ENCODE measurements around the gene MBD5. TPM values are rescaled to one million over a fixed set of nuclear protein-coding genes. Genes with fewer than 3 reads are reported as not detected.
A peak's percentile ranks its signal among the peaks of the same experiment; 100 is the strongest.

Gene MBD5
- total RNA-seq, 2 donors from 2014 or later: 25.5 to 27.6 TPM

DNA sequence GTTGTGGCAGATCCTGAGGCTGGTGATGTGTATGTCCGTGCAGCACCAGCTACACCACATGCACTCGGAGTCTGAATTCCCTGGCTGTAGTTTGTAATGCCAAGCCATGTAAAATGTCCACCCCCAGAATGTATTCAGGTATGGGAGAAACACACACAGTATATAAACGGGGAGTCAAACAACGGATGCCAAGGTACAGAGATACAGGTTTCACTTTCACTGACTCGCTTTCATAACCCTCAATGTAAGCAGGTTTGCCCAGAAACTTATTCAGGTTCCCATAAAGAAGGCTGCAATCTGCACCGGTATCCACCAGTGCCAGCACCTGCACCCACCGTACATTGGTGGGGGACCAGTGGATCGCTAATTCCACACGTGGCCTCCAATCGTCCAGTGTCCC lies 237.2 kb downstream of the MBD5 start:
- intact Hi-C loops (cut with DNase I): no loop called here
- DNase-seq (no peak), ATAC-seq (no peak)

DNA sequence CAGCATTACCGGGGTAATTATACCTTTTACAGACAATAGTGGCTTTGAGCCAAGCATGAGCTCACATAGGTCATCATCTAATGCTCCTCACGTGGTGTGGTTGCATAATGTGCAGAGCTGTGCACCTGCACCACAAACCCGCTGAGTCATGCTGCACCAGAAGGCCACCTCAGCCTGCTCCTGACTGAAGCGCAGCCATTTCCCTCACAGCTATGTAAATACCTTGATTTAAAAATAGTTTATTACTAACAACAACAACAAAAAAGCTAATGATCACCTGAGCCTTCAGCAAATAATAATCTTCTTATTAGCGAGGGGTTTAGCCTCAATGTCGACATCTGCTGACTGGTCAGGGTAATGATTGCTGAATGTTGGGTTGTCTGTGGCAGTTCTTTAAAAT lies 238.8 kb downstream of the MBD5 start:
- no peak for ATAC-seq
- intact Hi-C loops (cut with DNase I): no loop called here
- no peak for DNase-seq

DNA sequence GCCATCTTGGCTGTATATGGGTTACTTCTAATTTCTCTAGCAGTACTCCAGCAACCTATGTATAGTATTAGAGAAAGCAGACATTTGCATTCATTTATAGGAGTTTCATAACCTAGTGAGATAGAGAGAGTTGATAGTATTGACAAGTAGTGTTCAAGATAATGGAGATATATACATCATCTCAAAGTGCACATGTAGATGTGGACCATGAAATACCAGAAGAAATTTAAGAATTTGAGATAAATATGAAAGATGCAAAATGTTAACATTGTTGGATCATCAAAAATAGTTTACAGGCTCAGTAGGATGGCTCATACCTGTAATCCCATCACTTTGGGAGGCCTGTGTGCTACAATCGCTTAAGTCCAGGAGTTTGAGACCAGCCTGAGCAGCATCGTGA lies 243.0 kb downstream of the MBD5 start:
- ATAC-seq: no peak
- intact Hi-C loops (cut with DNase I): no loop called here

DNA sequence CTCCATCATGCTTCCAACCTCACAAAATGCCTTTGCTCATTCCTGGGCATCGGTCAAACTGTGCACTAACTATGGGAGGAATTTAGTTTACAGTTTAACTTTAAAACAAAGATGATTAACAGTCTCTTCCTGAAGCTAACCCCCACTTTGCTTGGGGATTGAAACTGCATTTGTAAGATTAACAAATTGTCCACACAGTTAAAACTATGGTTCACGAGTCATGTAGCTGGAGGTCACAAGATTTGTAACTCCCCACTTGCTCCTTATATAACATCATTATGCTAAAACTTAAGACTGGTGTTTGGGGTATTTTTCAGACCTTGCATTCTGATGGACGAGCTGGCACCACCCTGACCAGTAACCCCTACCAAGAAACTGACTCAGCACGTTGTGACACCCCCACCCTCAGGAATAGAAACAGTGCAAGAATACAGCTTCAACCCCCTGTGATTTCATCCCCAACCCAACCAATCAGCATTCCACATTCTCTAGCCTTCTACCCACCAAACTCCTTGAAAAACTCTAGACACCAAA lies 252.3 kb downstream of the MBD5 start:
- DNase-seq (no peak), ATAC-seq (no peak)
- intact Hi-C loops (cut with DNase I): no loop called here

More for the DNA sequence above, 243.0 kb downstream of the MBD5 start:
- no peak for DNase-seq

DNA sequence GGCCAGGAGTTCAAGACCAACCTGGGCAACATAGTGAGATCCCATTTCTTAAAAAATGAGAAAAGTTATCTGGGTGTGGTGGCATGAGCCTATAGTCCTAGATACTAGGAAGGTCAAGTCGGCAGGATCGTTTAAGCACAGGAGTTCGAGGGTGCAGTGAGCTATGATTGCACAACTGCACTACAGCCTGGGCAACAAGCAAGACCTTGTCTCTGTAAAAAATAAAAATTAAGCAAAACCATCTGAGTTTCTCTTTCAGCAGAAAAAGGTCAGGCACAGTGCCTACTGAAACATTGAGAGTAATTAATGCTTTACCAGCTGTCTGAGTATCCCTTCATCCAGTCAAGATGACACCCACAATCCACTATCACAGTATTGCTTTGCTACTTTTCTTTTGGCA lies 258.3 kb downstream of the MBD5 start:
- intact Hi-C loops (cut with DNase I): no loop called here
- no peak for DNase-seq
- no peak for ATAC-seq

DNA sequence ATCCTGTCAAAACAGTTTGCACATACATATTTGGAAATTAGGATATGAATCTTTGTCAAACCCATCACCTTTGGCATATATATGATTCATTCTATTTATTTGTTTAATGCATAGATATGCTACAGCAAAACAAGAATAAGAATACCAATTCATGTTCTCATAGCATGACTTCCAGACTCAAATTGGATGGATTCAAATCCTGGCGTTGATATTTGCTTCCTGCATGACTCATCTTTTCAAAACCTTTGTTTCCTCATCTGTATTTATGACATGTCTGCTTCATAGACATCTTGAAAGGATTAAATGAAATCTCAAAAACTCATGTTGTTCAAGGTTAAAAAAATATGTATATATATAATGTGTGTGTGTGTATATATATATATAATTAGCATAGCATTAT lies 261.3 kb downstream of the MBD5 start:
- ATAC-seq (no peak), DNase-seq (no peak)
- intact Hi-C loops (cut with DNase I): no loop called here

DNA sequence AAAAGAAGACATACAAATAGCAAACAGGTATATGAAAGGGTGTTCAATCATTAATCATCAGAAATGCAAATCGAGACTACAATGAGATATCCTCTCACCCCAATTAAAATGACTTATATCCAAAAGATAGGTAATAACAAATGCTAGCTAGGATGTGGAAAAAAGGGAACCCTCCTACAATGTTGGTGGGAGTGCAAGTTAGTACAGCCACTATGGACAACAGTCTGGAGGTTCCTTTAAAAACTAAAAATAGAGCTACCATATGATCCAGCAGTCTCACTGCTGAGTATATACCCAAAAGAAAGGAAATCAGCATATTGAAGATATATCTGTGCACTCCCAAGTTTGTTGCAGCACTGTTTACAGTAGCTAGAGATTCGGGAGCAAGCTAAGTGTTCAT lies 271.5 kb downstream of the MBD5 start:
- intact Hi-C loops (cut with DNase I): no loop called here
- DNase-seq (no peak), ATAC-seq (no peak)

DNA sequence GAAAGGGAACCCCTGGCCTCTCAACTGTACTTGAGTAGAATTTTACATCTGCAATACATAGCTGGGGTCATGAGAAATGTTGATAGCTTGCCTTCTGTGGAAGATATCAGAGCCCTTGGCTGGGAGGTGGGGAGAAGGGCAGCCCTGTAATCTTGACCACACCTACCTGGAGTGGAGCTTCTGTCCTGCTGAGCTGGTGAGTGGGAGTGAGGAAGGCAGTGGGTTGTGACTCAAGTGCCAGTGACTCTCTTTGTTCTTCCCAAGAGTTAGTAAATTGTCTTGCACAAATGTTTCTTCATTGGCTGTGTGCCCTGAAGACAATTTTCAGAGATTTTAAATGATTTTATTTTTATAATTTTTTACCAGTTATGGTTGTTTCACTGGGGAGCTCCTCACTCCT lies 277.3 kb downstream of the MBD5 start:
- ATAC-seq: no peak
- intact Hi-C loops (cut with DNase I): no loop called here

DNA sequence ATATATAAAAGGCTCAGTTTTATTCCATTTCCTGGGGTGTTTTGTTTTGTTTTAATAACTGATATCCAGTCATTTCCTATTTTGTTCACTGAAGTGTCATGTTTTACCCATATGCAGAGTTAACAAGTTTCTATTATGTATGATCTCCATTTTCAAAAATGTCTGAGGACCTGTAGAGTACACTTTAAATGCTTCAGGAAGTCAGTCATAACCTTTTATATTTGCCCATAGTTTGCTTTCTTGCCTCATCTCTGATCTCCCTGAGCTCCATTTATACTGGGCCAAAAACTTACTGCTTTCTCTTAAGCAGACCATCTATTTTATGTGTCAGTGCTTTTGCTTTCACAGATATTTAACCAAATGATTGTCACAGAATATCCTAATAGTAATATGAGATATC lies 278.7 kb downstream of the MBD5 start:
- ATAC-seq: no peak

More for the DNA sequence above, 277.3 kb downstream of the MBD5 start:
- DNase-seq: no peak

DNA sequence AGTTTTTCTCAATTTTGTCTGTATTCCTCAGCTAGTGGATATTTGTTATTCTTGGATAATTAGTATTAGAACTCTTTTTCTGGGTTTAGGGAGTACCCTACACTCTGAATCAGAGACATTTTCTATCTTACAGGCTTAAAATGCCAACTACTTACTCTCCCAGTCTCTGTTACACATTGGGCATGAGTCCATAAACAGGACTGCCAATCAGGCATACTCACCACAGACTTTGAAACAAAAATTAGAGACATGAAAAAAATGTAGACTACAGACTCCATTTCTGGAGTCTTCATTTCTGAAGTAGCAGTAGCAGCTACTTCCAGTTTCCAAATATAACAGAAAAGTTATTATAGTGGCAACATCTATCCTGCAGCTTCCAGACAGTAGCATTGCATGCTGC lies 279.7 kb downstream of the MBD5 start:
- peak; percentile 15 to 80 for ATAC-seq
- intact Hi-C loops (cut with DNase I): no loop called here
- DNase-seq: no peak

More for the DNA sequence above, 278.7 kb downstream of the MBD5 start:
- no peak for DNase-seq
- intact Hi-C loops (cut with DNase I): no loop called here

DNA sequence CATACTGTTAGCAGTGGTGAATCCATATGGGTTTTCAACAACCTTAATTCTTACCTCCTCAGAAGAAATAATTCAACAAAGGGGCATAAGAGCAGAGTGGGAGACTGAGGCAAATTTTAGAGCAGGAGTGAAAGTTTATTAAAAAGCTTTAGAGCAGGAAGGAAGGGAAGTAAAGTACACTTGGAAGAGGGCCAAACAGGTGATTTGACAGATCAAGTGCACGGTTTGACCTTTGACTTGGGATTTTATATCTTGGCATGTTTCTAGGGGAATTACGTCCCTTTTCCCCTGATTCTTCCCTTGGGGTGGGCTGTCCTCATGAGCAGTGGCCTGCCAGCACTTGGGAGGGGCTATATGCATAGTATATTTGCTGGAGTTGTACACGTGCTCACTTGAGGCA lies 280.5 kb downstream of the MBD5 start:
- ATAC-seq (no peak), DNase-seq (no peak)
- intact Hi-C loops (cut with DNase I): no loop called here

DNA sequence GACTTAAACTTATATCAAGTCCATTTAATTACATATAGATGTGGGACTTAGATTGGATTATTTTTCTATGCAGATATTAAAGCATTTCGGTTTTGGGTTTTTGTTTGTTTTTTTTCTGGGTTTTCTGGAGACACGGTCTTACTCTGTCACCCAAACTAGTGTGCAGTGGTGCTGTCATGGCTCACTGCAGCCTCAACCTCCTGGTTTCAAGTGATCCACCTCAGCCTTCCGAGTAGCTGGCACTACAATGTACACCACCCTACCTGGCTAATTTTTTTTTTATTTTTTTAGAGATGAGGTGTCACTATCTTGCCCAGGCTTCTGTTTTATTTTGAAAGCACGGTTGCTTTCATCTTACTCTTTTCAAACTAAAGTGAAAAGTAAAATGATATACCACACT lies 281.6 kb downstream of the MBD5 start:
- intact Hi-C loops (cut with DNase I): no loop called here
- DNase-seq (no peak), ATAC-seq (no peak)

DNA sequence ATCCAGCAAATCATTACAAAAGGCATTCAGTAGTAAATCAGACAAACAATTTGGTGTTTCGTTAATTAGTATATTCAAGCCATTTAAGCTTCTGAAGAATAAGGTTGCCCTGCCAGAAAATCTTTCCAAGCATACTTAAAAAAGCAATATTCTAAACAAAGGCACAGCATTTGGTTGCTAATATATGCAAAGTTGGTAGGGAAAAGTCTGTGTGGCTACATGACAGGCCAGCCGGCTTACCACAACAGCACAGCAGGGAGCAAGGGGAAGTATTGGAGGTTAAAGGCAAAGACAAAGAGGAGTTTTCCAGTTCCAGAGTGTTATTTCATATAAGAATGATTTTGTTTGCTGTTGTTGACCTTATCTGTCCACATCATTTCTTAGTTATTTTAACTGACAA lies 282.3 kb downstream of the MBD5 start:
- DNase-seq: no peak
- intact Hi-C loops (cut with DNase I): no loop called here
- ATAC-seq: no peak

DNA sequence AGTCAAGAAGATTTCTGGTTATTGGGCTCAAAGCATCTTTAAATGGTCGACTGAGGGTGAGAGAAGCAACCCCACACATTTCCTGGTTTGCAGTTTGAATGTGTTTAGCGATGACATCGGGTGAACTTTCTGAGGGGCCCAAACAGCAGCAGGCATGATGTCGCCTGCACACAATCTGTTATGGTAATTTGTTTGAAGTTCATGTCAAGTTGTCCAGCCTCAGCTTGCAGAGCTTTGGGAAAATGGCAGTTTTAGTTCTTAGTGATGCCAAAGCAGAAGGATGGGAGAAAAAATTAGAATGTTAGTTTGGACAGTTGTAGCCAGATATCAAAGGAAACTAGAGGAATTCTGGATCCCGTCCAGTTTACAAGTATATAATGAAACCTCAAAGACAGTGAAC lies 284.6 kb downstream of the MBD5 start:
- ATAC-seq: no peak

DNA sequence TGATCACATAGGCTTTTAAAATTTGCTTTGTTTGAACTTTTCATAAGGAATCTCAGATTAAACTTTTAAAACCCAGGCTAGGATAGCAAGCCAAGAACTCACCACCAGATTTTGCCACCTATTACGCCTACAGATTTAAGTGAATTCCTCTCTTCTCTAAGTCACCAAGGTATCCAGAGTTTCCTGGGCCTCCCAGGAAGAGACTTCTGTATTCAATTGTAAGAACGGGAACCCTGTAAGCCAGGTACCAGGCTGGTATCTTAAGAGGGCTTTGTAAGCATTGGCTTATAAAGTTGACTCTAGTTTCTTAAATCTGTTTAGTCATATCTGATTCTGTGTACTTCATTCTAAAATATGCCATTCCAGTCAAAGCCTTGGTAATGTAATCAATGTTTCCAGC lies 285.1 kb downstream of the MBD5 start:
- DNase-seq (no peak), ATAC-seq (no peak)
- intact Hi-C loops (cut with DNase I): no loop called here

More for the DNA sequence above, 284.6 kb downstream of the MBD5 start:
- DNase-seq: no peak
- intact Hi-C loops (cut with DNase I): no loop called here

DNA sequence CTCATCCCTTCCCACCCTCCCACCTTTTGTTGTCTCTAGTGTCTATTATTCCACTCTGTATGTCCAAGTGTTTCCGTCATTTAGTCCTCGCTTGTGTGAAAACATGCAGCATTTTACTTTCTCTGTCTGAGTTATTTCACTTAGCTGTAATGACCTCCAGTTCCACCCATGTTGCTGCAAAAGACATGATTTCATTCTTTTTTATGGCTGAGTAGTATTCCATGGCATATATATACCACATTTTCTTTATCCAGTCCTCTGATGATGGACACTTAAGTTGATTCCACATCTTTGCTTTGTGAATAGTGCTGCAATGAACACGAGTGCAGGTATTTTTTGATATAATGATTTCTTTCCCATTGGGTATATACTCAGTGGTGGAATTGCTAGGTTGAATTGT lies 296.7 kb downstream of the MBD5 start:
- ATAC-seq: no peak
- DNase-seq: no peak
- intact Hi-C loops (cut with DNase I): no loop called here

DNA sequence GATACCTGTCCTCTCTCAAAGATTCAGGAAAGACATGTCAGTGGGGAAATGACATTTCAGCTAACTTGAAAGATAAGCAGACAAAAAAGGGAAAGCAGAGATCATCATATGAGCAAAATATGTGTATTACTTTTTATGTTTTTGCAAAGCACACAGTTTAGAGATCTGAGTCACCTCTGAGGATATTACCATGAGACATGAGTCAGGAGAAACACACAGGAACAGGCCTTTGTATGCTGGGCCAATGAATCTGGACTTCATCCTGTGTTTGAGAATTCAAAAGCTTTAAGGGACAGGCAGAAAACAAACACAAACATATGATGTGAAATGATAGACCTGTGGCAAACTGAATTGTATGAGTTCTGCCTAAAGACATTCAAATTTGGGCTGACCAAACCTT lies 317.6 kb downstream of the MBD5 start:
- DNase-seq: no peak
- intact Hi-C loops (cut with DNase I): no loop called here
- peak in 1 of 2 donors; percentile 48 for ATAC-seq

DNA sequence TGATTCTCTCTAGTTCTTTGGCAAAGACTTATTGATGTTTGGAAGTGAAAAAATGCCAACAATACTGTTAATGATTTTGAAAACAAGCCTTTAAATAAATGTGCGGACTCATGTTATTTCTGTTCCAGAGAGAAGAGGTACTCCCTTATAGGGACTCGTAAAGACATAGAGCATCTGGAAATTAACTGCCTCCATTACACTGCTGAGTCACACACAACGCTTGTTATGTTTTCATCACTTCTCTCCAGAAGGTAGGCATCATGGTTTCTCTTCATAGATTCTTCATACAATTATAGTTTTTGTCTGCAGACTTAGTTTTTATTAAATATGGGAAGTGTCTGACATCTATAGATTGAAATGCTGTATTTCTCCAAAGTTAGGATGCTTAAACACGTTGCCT lies 321.2 kb downstream of the MBD5 start:
- intact Hi-C loops (cut with DNase I): no loop called here
- no peak for ATAC-seq
- no peak for DNase-seq

DNA sequence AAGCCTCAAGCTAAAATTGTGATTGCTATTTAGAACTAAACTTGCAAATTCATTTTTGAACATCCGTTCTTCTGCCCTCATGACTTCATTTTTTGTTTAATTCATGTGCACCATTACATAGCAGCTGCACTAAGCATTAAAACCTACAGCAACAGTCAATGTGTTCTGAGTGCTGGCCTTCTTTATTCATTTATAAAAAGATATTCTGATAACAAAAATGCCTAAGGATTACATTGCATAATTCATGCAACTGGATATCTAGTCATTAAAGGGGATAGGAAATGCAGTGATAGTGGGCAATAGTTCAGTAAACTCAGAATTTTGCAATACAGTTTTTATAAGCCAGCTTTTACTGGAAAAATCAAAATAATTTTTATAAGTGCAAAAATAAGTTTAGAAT lies 329.3 kb downstream of the MBD5 start:
- no peak for DNase-seq
- intact Hi-C loops (cut with DNase I): no loop called here
- ATAC-seq: no peak

DNA sequence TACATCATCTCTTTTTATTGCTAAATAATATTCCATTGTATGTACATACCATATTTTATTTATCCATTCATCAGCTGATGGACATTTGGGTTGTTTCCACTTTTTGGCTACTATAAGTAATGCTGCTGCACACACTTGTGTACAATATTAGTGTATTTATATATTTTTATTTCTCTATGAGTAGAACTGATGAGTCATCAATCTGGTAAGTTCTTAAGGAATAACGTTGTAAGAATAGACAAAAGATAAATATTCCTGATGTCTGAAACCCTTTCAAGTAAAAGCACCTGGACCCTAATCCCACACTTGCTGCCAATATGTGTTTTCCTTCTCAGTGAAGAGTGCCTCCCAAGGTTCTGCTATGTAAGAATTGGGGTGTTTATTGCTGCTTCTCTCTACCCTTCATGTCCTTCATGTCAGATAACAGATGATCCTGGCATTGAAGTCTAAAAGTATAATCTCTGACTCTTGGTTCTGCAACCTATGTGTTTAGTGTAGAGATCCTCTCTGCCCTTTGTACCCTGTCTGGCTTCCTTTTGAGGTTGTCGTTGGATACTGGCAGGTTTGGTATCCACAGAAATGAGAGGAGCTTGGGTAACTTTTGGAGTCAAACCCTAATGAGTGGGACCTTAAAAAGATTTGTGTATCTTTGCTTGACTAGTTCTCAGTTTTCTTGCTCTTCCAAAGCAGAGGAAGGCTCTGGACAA lies 330.7 kb downstream of the MBD5 start:
- DNase-seq (no peak), ATAC-seq (no peak)
- intact Hi-C loops (cut with DNase I): no loop called here

DNA sequence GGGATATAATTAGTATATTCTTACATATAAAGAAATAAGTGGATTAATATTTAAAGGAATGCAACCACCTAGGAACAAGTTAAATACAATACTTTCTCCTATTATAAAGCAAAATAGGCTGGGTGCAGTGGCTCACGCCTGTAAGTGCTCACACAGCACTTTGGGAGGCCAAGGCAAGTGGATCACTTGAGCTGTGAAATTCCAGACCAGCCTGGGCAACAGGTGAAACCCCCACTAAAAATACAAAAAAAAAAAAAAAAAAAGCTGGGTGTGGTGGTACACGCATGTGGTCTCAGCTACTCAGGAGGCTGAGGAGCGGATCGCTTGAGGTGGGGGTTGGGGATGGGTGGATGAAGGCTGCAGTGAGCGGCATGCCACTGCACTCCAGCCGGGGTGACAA lies 337.5 kb downstream of the MBD5 start:
- intact Hi-C loops (cut with DNase I): no loop called here
- DNase-seq: no peak
- no peak for ATAC-seq

DNA sequence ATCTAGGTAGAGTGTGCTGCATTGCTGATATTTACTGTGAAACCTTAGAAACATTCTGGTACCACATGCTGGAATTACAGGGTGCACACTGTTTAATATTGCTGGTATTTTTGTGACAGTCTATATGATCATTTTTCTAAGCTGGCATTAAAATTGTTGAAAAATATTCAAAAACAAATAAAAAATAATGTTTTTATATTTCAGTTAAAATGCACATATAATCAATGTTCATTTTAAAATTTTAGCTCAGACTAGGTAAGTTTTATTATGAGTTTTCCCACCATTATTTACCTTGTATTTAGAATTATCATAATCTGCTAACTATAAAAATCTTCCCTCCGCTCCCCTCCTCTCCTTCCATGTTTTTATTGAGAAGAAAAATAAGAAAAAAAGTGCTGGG lies 339.8 kb downstream of the MBD5 start:
- intact Hi-C loops (cut with DNase I): no loop called here
- DNase-seq: no peak
- ATAC-seq: no peak

Data from left cardiac atrium (tissue), 4 donors.